ENCODE data around the gene LRIT1.

LRIT1 gene

GRCh38 chr10:84216834-84217233 lies 24.5 kb downstream of the LRIT1 start:
- peaks cover 8% of the 10 kb centered on the region for H3K27me3 ChIP-seq (ENCODE audit: insufficient read depth, low read length)
- no peaks in the 10 kb centered on the region for H3K4me1 ChIP-seq (ENCODE audit: insufficient read depth, low read length)
- no peaks in the 10 kb centered on the region for H3K36me3 ChIP-seq (ENCODE audit: insufficient read depth, low read length)
- no peak overlapping the region for H2AFZ ChIP-seq (ENCODE audit: low read depth, low read length)
- no peaks in the 10 kb centered on the region for H3K9me3 ChIP-seq (ENCODE audit: low read length)
- H3K4me3 ChIP-seq (ENCODE audit: low read length) = no peak overlapping the region

- Histone ChIP-seq H3K4me3 (ENCODE audit: low read length) (no peak overlapping the region), H3K9me3 (ENCODE audit: low read length) (no peaks in the 10 kb centered on the region), H3K4me1 (ENCODE audit: insufficient read depth, low read length) (no peaks in the 10 kb centered on the region), H2AFZ (ENCODE audit: low read depth, low read length) (no peak overlapping the region), H3K27me3 (ENCODE audit: insufficient read depth, low read length) (peaks cover 10% of the 10 kb centered on the region), H3K36me3 (ENCODE audit: insufficient read depth, low read length) (no peaks in the 10 kb centered on the region)
Measured at GRCh38 chr10:84214612-84215235, 26.6 kb downstream of the LRIT1 start.

GRCh38 chr10:84214046-84214572 lies 27.2 kb downstream of the LRIT1 start:
- no peaks in the 10 kb centered on the region for H3K36me3 ChIP-seq (ENCODE audit: insufficient read depth, low read length)
- H3K27me3 ChIP-seq (ENCODE audit: insufficient read depth, low read length) = peaks cover 10% of the 10 kb centered on the region
- H3K4me1 ChIP-seq (ENCODE audit: insufficient read depth, low read length) = no peaks in the 10 kb centered on the region
- no peaks in the 10 kb centered on the region for H3K9me3 ChIP-seq (ENCODE audit: low read length)
- no peak overlapping the region for H3K4me3 ChIP-seq (ENCODE audit: low read length)
- H2AFZ ChIP-seq (ENCODE audit: low read depth, low read length) = no peak overlapping the region

GRCh38 chr10:84213076-84213475 lies 28.3 kb downstream of the LRIT1 start:
- Histone ChIP-seq H3K4me1 (ENCODE audit: insufficient read depth, low read length) (no peaks in the 10 kb centered on the region), H3K9me3 (ENCODE audit: low read length) (no peaks in the 10 kb centered on the region), H2AFZ (ENCODE audit: low read depth, low read length) (no peak overlapping the region), H3K36me3 (ENCODE audit: insufficient read depth, low read length) (no peaks in the 10 kb centered on the region), H3K27me3 (ENCODE audit: insufficient read depth, low read length) (peaks cover 10% of the 10 kb centered on the region), H3K4me3 (ENCODE audit: low read length) (no peak overlapping the region)

DNA sequence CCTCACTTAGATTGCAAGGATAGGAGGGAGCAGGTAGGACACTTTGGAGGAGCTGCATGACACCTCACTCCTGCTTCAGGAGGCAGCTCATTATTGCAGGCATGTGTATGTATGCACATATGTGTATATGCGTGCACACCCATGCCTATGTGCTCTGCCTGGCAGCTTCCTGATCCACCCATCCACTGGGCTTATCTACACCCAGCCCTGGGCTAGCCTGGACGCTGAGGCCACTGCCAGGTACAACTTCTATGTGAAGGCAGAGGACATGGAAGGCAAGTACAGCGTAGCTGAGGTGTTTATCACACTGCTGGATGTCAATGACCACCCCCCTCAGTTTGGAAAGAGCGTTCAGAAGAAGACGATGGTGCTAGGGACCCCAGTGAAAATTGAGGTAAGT lies 29.3 kb downstream of the LRIT1 start:
- H3K4me3 ChIP-seq (ENCODE audit: low read length) = no peak overlapping the region
- H3K36me3 ChIP-seq (ENCODE audit: insufficient read depth, low read length) = no peaks in the 10 kb centered on the region
- H3K4me1 ChIP-seq (ENCODE audit: insufficient read depth, low read length) = no peaks in the 10 kb centered on the region
- H3K9me3 ChIP-seq (ENCODE audit: low read length) = no peaks in the 10 kb centered on the region
- no peak overlapping the region for H2AFZ ChIP-seq (ENCODE audit: low read depth, low read length)
- peaks cover 4% of the 10 kb centered on the region for H3K27me3 ChIP-seq (ENCODE audit: insufficient read depth, low read length)

DNA sequence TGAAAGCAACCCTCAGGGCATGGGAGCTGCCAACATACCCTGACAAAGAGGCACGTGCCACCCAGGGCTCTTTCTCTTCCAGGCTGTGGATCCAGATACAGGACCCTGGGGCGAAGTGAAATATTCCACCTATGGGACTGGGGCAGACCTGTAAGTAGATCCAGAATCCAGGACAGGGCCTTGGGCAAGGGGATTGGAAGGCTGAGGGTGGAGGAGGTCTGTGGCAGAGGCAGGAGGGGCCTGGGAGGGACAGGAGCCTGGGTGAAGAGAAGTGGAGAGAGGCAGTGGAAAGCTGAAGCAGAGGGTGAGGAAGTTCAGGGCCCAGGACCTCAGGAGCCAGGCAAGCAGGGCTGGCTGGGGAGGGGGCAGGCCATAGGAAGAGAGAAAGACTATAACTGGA lies 29.8 kb downstream of the LRIT1 start:
- no peaks in the 10 kb centered on the region for H3K9me3 ChIP-seq (ENCODE audit: low read length)
- H3K4me1 ChIP-seq (ENCODE audit: insufficient read depth, low read length) = no peaks in the 10 kb centered on the region
- no peak overlapping the region for H3K4me3 ChIP-seq (ENCODE audit: low read length)
- no peaks in the 10 kb centered on the region for H3K36me3 ChIP-seq (ENCODE audit: insufficient read depth, low read length)
- peaks cover 2% of the 10 kb centered on the region for H3K27me3 ChIP-seq (ENCODE audit: insufficient read depth, low read length)
- H2AFZ ChIP-seq (ENCODE audit: low read depth, low read length) = no peak overlapping the region

DNA sequence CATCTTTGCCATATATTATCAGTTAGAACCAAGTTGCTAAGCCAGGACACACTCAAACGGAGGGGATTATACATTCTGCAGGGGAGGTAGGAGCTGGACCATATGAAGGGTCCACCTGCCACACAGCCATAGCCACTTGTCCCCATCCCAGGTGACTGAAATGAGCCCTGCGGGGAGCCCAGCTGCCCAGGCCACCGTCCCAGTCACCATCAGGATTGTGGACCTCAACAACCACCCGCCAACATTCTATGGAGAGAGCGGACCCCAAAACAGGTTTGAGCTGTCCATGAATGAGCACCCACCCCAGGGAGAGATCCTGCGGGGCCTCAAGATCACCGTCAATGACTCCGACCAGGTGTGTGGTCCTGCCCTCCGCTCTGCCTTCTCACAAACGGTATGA lies 33.3 kb downstream of the LRIT1 start:
- no peaks in the 10 kb centered on the region for H3K4me1 ChIP-seq (ENCODE audit: insufficient read depth, low read length)
- no peak overlapping the region for H2AFZ ChIP-seq (ENCODE audit: low read depth, low read length)
- no peak overlapping the region for H3K4me3 ChIP-seq (ENCODE audit: low read length)
- no peaks in the 10 kb centered on the region for H3K9me3 ChIP-seq (ENCODE audit: low read length)
- peaks cover 2% of the 10 kb centered on the region for H3K27me3 ChIP-seq (ENCODE audit: insufficient read depth, low read length)
- no peaks in the 10 kb centered on the region for H3K36me3 ChIP-seq (ENCODE audit: insufficient read depth, low read length)

DNA sequence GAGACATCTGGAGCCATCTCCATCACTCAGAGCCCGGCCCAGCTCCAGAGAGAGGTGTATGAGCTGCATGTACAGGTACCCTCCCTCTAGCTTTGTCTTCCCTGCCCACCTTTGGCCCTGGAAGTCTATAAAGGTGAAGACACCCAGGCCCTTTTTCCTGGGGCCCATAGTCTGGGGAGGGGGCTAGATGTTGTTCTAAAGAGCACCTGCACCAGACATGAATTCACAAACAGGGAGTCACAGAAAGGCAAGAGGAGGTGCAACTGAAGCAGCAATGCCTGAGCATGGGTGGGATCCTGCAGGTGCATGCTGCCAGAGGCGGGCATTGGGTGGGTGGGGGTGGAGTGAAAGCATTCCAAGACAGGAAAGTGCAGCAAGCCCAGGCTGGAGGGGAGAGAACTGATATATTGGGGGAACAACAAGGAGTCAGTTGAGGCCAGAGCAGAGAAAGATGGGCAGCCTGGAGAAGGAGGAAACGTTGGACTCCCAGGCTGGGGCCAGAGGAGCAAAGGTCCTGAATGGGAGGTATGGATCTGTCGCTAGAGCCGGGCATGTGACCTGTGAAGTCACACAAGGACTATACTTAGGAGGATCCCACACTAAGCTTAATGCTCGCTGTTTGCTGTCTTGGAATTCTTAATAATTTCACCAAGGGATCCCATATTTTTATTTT lies 35.4 kb downstream of the LRIT1 start:
- H3K36me3 ChIP-seq (ENCODE audit: insufficient read depth, low read length) = no peaks in the 10 kb centered on the region
- peaks cover 2% of the 10 kb centered on the region for H3K27me3 ChIP-seq (ENCODE audit: insufficient read depth, low read length)
- H3K4me1 ChIP-seq (ENCODE audit: insufficient read depth, low read length) = no peaks in the 10 kb centered on the region
- H3K4me3 ChIP-seq (ENCODE audit: low read length) = no peak overlapping the region
- no peak overlapping the region for H2AFZ ChIP-seq (ENCODE audit: low read depth, low read length)
- no peaks in the 10 kb centered on the region for H3K9me3 ChIP-seq (ENCODE audit: low read length)

DNA sequence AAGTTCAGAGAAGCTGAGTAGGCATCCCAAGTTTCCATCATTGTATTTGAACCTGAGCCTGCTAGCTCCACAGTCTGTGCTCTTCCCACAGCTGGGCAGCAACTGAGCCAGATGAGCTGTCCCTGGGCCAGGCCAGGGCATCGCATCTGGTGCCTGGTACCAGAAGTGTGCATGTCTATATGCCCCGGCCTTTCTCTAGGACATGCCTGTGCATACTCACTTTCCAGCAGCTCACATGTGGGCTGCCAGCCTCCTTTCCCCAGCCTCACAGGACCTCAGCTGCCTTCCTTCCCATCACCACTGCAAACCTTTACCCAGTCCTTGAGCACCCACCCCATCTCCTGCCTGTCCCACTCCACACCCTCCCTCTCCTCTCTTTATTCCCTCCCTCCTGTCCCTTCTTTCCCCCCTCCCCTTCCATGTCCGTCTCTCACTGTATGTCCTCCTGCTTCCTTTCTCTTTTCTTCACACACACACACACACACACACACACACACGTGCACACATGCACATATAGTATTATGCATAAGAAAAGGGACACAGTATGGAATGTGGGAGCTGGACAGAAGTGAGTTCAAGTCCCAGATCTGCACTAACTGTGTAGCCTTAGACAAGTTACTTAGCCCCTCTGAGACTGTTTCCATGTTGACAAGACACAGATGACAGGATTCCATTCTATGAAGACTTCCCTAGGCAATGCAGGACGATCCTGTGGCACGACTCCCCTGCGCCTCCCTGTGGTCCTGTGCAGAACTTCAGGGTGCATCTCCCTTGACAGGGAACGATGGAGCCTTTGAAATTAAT lies 36.1 kb downstream of the LRIT1 start:
- H3K36me3 ChIP-seq (ENCODE audit: insufficient read depth, low read length) = no peaks in the 10 kb centered on the region
- no peaks in the 10 kb centered on the region for H3K4me1 ChIP-seq (ENCODE audit: insufficient read depth, low read length)
- no peak overlapping the region for H2AFZ ChIP-seq (ENCODE audit: low read depth, low read length)
- H3K27me3 ChIP-seq (ENCODE audit: insufficient read depth, low read length) = peaks cover 2% of the 10 kb centered on the region
- no peaks in the 10 kb centered on the region for H3K9me3 ChIP-seq (ENCODE audit: low read length)
- no peak overlapping the region for H3K4me3 ChIP-seq (ENCODE audit: low read length)

DNA sequence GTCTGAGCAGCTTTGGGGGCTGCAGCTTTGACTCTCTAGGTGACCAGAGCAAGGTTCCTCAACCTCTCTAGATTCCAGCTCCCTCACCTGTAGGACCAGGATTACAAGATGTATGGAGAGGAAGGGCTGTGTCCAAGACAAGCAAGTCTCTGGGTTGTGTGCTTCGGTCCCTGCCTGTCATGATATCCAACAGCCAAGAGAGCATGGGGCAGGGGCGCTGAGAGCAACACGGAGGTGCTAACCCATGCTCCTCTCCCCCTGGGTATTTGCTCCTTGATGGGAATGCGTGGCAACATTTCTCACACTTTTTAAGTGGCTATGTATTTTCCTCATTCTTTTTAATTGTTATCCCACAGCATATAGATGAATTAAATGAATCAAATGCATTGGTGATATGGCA lies 36.7 kb downstream of the LRIT1 start:
- Histone ChIP-seq H3K27me3 (ENCODE audit: insufficient read depth, low read length) (no peaks in the 10 kb centered on the region), H3K4me3 (ENCODE audit: low read length) (no peak overlapping the region), H3K36me3 (ENCODE audit: insufficient read depth, low read length) (no peaks in the 10 kb centered on the region), H2AFZ (ENCODE audit: low read depth, low read length) (no peak overlapping the region), H3K9me3 (ENCODE audit: low read length) (no peaks in the 10 kb centered on the region), H3K4me1 (ENCODE audit: insufficient read depth, low read length) (no peaks in the 10 kb centered on the region)

DNA sequence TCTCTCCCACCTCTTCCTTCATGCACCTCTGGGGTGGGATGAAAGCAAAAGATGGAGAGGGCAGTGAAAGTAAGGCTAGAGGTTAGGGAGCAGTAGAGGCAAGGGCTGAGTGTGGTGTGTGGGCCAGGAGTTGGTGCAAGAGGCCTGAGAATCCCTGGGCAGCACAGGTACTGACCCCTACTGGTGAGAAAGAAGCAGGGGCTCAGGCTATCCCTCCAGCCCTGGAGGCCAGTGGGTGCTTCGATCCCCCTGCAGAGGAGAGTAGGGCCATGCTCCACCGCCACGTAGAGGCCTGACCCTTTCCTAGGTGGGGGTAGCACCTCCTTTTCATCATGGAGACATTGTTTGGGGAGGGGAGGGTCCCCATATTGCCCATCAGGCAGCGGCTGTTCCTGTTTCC lies 37.2 kb downstream of the LRIT1 start:
- Histone ChIP-seq H3K36me3 (ENCODE audit: insufficient read depth, low read length) (no peaks in the 10 kb centered on the region), H3K4me3 (ENCODE audit: low read length) (no peak overlapping the region), H3K4me1 (ENCODE audit: insufficient read depth, low read length) (no peaks in the 10 kb centered on the region), H2AFZ (ENCODE audit: low read depth, low read length) (no peak overlapping the region), H3K9me3 (ENCODE audit: low read length) (no peaks in the 10 kb centered on the region), H3K27me3 (ENCODE audit: insufficient read depth, low read length) (no peaks in the 10 kb centered on the region)

DNA sequence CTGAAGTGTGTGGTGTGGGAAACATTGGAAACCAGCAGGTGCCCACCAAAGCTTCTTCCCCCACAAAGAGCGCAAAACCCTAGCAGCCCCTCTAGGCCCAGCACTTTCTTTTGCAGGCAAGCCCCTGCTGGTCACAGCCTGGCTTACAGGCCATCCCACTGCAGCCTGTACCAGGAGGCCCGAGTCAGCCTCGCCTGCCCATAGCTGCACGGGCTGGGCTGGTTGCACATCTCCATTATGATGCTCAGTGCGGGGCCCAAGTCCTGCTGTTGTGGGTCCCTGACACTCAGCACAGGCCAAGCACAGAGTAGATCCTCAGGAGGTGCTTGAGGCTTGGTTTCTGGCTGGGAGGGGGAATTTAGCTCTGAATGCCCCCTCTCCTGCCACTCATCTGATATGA lies 39.0 kb downstream of the LRIT1 start:
- Histone ChIP-seq H3K9me3 (ENCODE audit: low read length) (no peaks in the 10 kb centered on the region), H3K4me1 (ENCODE audit: insufficient read depth, low read length) (no peaks in the 10 kb centered on the region), H2AFZ (ENCODE audit: low read depth, low read length) (no peak overlapping the region), H3K4me3 (ENCODE audit: low read length) (no peak overlapping the region), H3K36me3 (ENCODE audit: insufficient read depth, low read length) (no peaks in the 10 kb centered on the region), H3K27me3 (ENCODE audit: insufficient read depth, low read length) (peaks cover 10% of the 10 kb centered on the region)

GRCh38 chr10:84201682-84202081 lies 39.7 kb downstream of the LRIT1 start:
- Histone ChIP-seq H3K27me3 (ENCODE audit: insufficient read depth, low read length) (peaks cover 16% of the 10 kb centered on the region), H3K9me3 (ENCODE audit: low read length) (no peaks in the 10 kb centered on the region), H3K36me3 (ENCODE audit: insufficient read depth, low read length) (no peaks in the 10 kb centered on the region), H3K4me3 (ENCODE audit: low read length) (no peak overlapping the region), H2AFZ (ENCODE audit: low read depth, low read length) (no peak overlapping the region), H3K4me1 (ENCODE audit: insufficient read depth, low read length) (no peaks in the 10 kb centered on the region)

Data from neuron (in vitro differentiated cells).